GM18868 (cell line): ENCODE measurements around the gene VPS33B.
A peak's percentile ranks its signal among the peaks of the same experiment; 100 is the strongest.
"Not testable (repeated sequence)": the region's sequence is repeated elsewhere in the genome, so short reads cannot be mapped to it uniquely, and the experiment has no call there.

Source experiments
- ATAC-seq: cut with Tn5 transposase; IDR thresholded peaks from one replicate; pipeline ENCODE4 v1.9.1; 2021; ENCODE audit warnings: mild to moderate bottlenecking, moderate library complexity; ENCODE audit not compliant: unreplicated experiment

Gene VPS33B

GRCh38 chr15:91032919-91033803 lies 10.8 kb upstream of the VPS33B start:
- ATAC-seq, result no peak

- ATAC-seq, result no peak
These were observed 9.4 kb upstream of the VPS33B start for GRCh38 chr15:91031796-91032195.

- ATAC-seq, result no peak
These were observed 5.3 kb upstream of the VPS33B start for GRCh38 chr15:91027677-91028076.

- ATAC-seq, result no peak
These were observed 1.3 kb upstream of the VPS33B start for GRCh38 chr15:91023720-91024119.

GRCh38 chr15:91022832-91023129 lies 387 bp upstream of the VPS33B start:
- ATAC-seq, result no peak

- ATAC-seq, result no peak
These were observed 799 bp downstream of the VPS33B start for GRCh38 chr15:91021516-91022074.

- no peak for ATAC-seq
These were observed 4.2 kb downstream of the VPS33B start for GRCh38 chr15:91018158-91018557.

GRCh38 chr15:91017716-91018115 lies 4.7 kb downstream of the VPS33B start:
- no peak for ATAC-seq

GRCh38 chr15:91013701-91014100 lies 8.7 kb downstream of the VPS33B start:
- not testable (repeated sequence) for ATAC-seq

GRCh38 chr15:91007266-91007665 lies 15.1 kb downstream of the VPS33B start:
- ATAC-seq, result no peak

- no peak for ATAC-seq
These were observed 21.2 kb downstream of the VPS33B start for GRCh38 chr15:91001209-91001608.

GRCh38 chr15:90998737-90999136 lies 23.7 kb downstream of the VPS33B start:
- ATAC-seq, result no peak

GRCh38 chr15:90994417-90995311 lies 27.7 kb downstream of the VPS33B start, which contains the start of gene PRC1:
Gene PRC1 (minus strand): TSS chr15:90994535. CDS start chr15:90994417, 118 bp downstream.
- peak; percentile 94 for ATAC-seq

GRCh38 chr15:90994059-90994416 lies 28.4 kb downstream of the VPS33B start:
- peak; percentile 11 for ATAC-seq

GRCh38 chr15:90991587-90992285 lies 30.7 kb downstream of the VPS33B start:
- ATAC-seq, result no peak

- ATAC-seq, result no peak
These were observed 31.9 kb downstream of the VPS33B start for GRCh38 chr15:90990446-90990845.

- no peak for ATAC-seq
These were observed 33.2 kb downstream of the VPS33B start for GRCh38 chr15:90989040-90989768.

GRCh38 chr15:90988296-90988695 lies 34.1 kb downstream of the VPS33B start:
- no peak for ATAC-seq

GRCh38 chr15:90987561-90988141 lies 34.7 kb downstream of the VPS33B start:
- no peak for ATAC-seq
